VCaP (cell line): ENCODE data around the gene ATXN3L.

Experiments used
- H3K27ac ChIP-seq: fragments of 450-650 bp; 2 replicates; pipeline ENCODE4 v1.5.1; 2017
- CTCF ChIP-seq: fragments of 450-650 bp; conservative IDR thresholded peaks from 2 replicates; pipeline ENCODE4 v1.5.1; 2017; ENCODE audit warnings: mild to moderate bottlenecking, moderate library complexity

ATXN3L gene

GRCh38 chrX:13357925-13358324, 38.1 kb upstream of the ATXN3L start:
- TF ChIP-seq CTCF: no peak
- H3K27ac ChIP-seq: no peak overlapping the region

GRCh38 chrX:13346646-13347045, 26.8 kb upstream of the ATXN3L start:
- no peak overlapping the region for H3K27ac ChIP-seq

GRCh38 chrX:13345438-13345837, 25.6 kb upstream of the ATXN3L start:
- H3K27ac ChIP-seq: no peak overlapping the region
- no peak for TF ChIP-seq CTCF

More at GRCh38 chrX:13346646-13347045, 26.8 kb upstream of the ATXN3L start:
- TF ChIP-seq CTCF: no peak

GRCh38 chrX:13345037-13345436, 25.2 kb upstream of the ATXN3L start:
- TF ChIP-seq CTCF: no peak
- H3K27ac ChIP-seq: no peak overlapping the region

- no peak for TF ChIP-seq CTCF
- no peak overlapping the region for H3K27ac ChIP-seq
Measured at GRCh38 chrX:13341491-13342101, 21.7 kb upstream of the ATXN3L start.

GRCh38 chrX:13340182-13340791, 20.4 kb upstream of the ATXN3L start:
- no peak overlapping the region for H3K27ac ChIP-seq
- no peak for TF ChIP-seq CTCF

- no peak overlapping the region for H3K27ac ChIP-seq
Measured at GRCh38 chrX:13339607-13340006, 19.8 kb upstream of the ATXN3L start.

More at GRCh38 chrX:13339607-13340006, 19.8 kb upstream of the ATXN3L start:
- no peak for TF ChIP-seq CTCF
